Spleen (tissue), 7 donors: ENCODE results near the gene OR2L5.

Experiments used
- POLR2A ChIP-seq, 3 donors: fragments of 450-650 bp; IDR thresholded peaks; one replicate each; pipeline ENCODE4 v1.5.1; 2017; ENCODE audit warnings: antibody characterized with exemption in 3 of 3, mild to moderate bottlenecking in 1 of 3
- POLR2AphosphoS5 ChIP-seq, 3 donors: sonication (generic); formaldehyde crosslinking; IDR thresholded peaks; one replicate each; pipeline ENCODE4 v1.5.1; 2017; ENCODE audit warnings: antibody characterized with exemption in 3 of 3
- TF ChIP-seq, protein P1 (sequence below), 11 experiments: fragments of 200-600 bp in 7 of 11; fragments of 450-650 bp in 4 of 11; sonication (generic) in 4 of 11; IDR thresholded peaks in 8 of 11; conservative IDR thresholded peaks in 3 of 11; 1 replicate in 7 of 11; 2 replicates in 4 of 11; pipeline versions ENCODE4 v1.4.0 to v1.8.0; 2016 to 2021; ENCODE audit warnings: antibody characterized with exemption in 11 of 11, inconsistent platforms in 4 of 11, mild to moderate bottlenecking in 1 of 11
- donor health status: DM: no; HTN: no; CAD: no; lungs with moderate emphysema.
- donor health status: DM: no; HTN: no; CAD: no.
- donor health status: DM: no; HTN: no; CAD: no.

DNA sequence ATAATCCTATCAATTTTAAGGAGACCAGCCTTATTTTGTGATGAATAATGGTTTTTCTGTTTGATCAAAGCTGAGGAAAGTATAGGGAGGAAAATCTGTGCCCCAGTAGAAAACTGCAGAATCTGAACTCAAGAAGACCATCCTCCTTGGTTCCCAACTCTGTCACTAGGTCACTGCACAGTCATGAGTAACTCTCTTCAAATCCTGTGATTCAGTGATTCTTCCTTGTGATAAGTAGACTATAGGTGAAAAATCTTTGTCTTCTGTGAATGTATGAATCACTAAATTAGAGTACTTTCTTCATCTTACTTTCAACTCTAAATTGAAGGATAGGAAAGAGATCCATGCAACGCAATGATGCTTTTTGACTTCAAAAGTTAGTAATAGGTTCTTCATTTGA is 13.3 kb upstream of the OR2L5 start:
- TF ChIP-seq, protein P1, sequence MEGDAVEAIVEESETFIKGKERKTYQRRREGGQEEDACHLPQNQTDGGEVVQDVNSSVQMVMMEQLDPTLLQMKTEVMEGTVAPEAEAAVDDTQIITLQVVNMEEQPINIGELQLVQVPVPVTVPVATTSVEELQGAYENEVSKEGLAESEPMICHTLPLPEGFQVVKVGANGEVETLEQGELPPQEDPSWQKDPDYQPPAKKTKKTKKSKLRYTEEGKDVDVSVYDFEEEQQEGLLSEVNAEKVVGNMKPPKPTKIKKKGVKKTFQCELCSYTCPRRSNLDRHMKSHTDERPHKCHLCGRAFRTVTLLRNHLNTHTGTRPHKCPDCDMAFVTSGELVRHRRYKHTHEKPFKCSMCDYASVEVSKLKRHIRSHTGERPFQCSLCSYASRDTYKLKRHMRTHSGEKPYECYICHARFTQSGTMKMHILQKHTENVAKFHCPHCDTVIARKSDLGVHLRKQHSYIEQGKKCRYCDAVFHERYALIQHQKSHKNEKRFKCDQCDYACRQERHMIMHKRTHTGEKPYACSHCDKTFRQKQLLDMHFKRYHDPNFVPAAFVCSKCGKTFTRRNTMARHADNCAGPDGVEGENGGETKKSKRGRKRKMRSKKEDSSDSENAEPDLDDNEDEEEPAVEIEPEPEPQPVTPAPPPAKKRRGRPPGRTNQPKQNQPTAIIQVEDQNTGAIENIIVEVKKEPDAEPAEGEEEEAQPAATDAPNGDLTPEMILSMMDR (IDR thresholded peaks at IDR 0.05 in 8 of 11, conservative IDR thresholded peaks at IDR 0.05 in 3 of 11): no peak
- TF ChIP-seq POLR2A (IDR thresholded peaks at IDR 0.05) (no peak), POLR2AphosphoS5 (IDR thresholded peaks at IDR 0.05) (no peak)
